Activated B cell treated with CpG ODN at 0.5 μM for 24 hours (primary cell): ENCODE data around the gene CASQ2. TPM values are rescaled to one million over a fixed set of nuclear protein-coding genes. Genes with fewer than 3 reads are reported as not detected.

Experiments
- ATAC-seq: fragments of 200-7000 bp; cut with Tn5 transposase; one replicate; pipeline ENCODE4 v1.10.0; 2021; ENCODE audit warnings: low read depth, mild to moderate bottlenecking, moderate library complexity
- CTCF ChIA-PET: fragments of 350-600 bp; sonication (Branson Sonifier 250); formaldehyde crosslinking; loops from one replicate; lab custom pipeline; 2021; ENCODE audit warnings: antibody characterized with exemption; lab: Charles Lee
- POLR2A ChIA-PET: fragments of 350-600 bp; sonication (Branson Sonifier 250); formaldehyde crosslinking; loops from one replicate; lab custom pipeline; 2021; ENCODE audit warnings: antibody characterized with exemption; lab: Charles Lee
- DNase-seq: peaks from one replicate; pipeline ENCODE4 v3.0.0; 2022
- H3K27ac Mint-ChIP-seq: one replicate; pipeline ENCODE4 v1.8.0; 2020; ENCODE audit warnings: mixed read lengths
- H3K27me3 Mint-ChIP-seq: one replicate; pipeline ENCODE4 v1.8.0; 2021; ENCODE audit warnings: mixed read lengths
- H3K36me3 Mint-ChIP-seq: one replicate; pipeline ENCODE4 v1.8.0; 2021; ENCODE audit warnings: low read depth, mixed read lengths
- H3K4me1 Mint-ChIP-seq: one replicate; pipeline ENCODE4 v1.8.0; 2021; ENCODE audit warnings: mixed read lengths
- H3K4me3 Mint-ChIP-seq: one replicate; pipeline ENCODE4 v1.8.0; 2020; ENCODE audit warnings: mild to moderate bottlenecking, mixed read lengths
- H3K9me3 Mint-ChIP-seq: one replicate; pipeline ENCODE4 v1.8.0; 2020; ENCODE audit warnings: mixed read lengths
- CTCF ChIP-seq: fragments of 200-600 bp; IDR thresholded peaks from one replicate; pipeline ENCODE4 v1.8.0; 2022; ENCODE audit warnings: antibody characterized with exemption, mild to moderate bottlenecking
- intact Hi-C: fragments of 100-400 bp; cut with micrococcal nuclease; formaldehyde crosslinking; loops from one replicate; pipeline ENCODE4 v1.15.1; 2024
- total RNA-seq: library from RNA; stranded (reverse); gene quantifications from 2 replicates; pipeline ENCODE4 v1.2.3, GENCODE V29; 2022

CASQ2 gene
- total RNA-seq, 1 donor from 2014 or later, result not detected

GRCh38 chr1:115793162-115793561, 24.6 kb upstream of the CASQ2 start:
- DNase-seq (no peak), ATAC-seq (no peak)
- Mint-ChIP-seq H3K36me3 (no peaks in the 10 kb centered on the region), H3K4me3 (no peak overlapping the region), H3K9me3 (no peaks in the 10 kb centered on the region), H3K27ac (no peak overlapping the region), H3K27me3 (peaks cover 15% of the 10 kb centered on the region), H3K4me1 (no peaks in the 10 kb centered on the region)
- intact Hi-C loops, result no loop called here
- ChIA-PET CTCF (no interaction called here), POLR2A (no interaction called here)
- no peak for TF ChIP-seq CTCF

- DNase-seq (no peak), ATAC-seq (no peak)
- intact Hi-C loops, result no loop called here
- Mint-ChIP-seq H3K36me3 (no peaks in the 10 kb centered on the region), H3K9me3 (peaks cover 6% of the 10 kb centered on the region), H3K27ac (no peak overlapping the region), H3K4me3 (no peak overlapping the region), H3K27me3 (peaks cover 11% of the 10 kb centered on the region), H3K4me1 (no peaks in the 10 kb centered on the region)
- POLR2A ChIA-PET, result no interaction called here
- CTCF ChIA-PET, result no interaction called here
- no peak for TF ChIP-seq CTCF
Observed at GRCh38 chr1:115791816-115792215, 23.3 kb upstream of the CASQ2 start.

GRCh38 chr1:115790846-115791245, 22.3 kb upstream of the CASQ2 start:
- Mint-ChIP-seq H3K4me1 (no peaks in the 10 kb centered on the region), H3K4me3 (no peak overlapping the region), H3K27me3 (peaks cover 11% of the 10 kb centered on the region), H3K36me3 (no peaks in the 10 kb centered on the region), H3K27ac (no peak overlapping the region), H3K9me3 (peaks cover 6% of the 10 kb centered on the region)
- POLR2A ChIA-PET, result no interaction called here
- TF ChIP-seq CTCF, result no peak
- intact Hi-C loops, result no loop called here
- DNase-seq, result no peak
- no peak for ATAC-seq
- CTCF ChIA-PET, result no interaction called here

- intact Hi-C loops, result no loop called here
- Mint-ChIP-seq H3K4me1 (no peaks in the 10 kb centered on the region), H3K27me3 (peaks cover 10% of the 10 kb centered on the region), H3K27ac (no peak overlapping the region), H3K4me3 (no peak overlapping the region), H3K36me3 (no peaks in the 10 kb centered on the region), H3K9me3 (peaks cover 6% of the 10 kb centered on the region)
- ChIA-PET POLR2A (no interaction called here), CTCF (no interaction called here)
- DNase-seq (no peak), ATAC-seq (no peak)
- no peak for TF ChIP-seq CTCF
Observed at GRCh38 chr1:115790356-115790755, 21.8 kb upstream of the CASQ2 start.

- peaks cover 8% of the 10 kb centered on the region for H3K9me3 Mint-ChIP-seq
- ATAC-seq (no peak), DNase-seq (no peak)
- no peak overlapping the region for H3K27ac Mint-ChIP-seq
- TF ChIP-seq CTCF, result no peak
- H3K36me3 Mint-ChIP-seq, result no peaks in the 10 kb centered on the region
- ChIA-PET POLR2A (no interaction called here), CTCF (no interaction called here)
- H3K4me1 Mint-ChIP-seq, result no peaks in the 10 kb centered on the region
- H3K27me3 Mint-ChIP-seq, result peaks cover 19% of the 10 kb centered on the region
- no peak overlapping the region for H3K4me3 Mint-ChIP-seq
- intact Hi-C loops, result no loop called here
Observed at GRCh38 chr1:115783311-115783710, 14.8 kb upstream of the CASQ2 start.
